ENCODE measurements around the gene CTNND2. TPM values are rescaled to one million over a fixed set of nuclear protein-coding genes. Genes with fewer than 3 reads are reported as not detected.

CTNND2 gene
- total and polyA plus RNA-seq, 2 donors (not counting 1 experiment from before 2014, with no cell fraction given), result not detected

DNA sequence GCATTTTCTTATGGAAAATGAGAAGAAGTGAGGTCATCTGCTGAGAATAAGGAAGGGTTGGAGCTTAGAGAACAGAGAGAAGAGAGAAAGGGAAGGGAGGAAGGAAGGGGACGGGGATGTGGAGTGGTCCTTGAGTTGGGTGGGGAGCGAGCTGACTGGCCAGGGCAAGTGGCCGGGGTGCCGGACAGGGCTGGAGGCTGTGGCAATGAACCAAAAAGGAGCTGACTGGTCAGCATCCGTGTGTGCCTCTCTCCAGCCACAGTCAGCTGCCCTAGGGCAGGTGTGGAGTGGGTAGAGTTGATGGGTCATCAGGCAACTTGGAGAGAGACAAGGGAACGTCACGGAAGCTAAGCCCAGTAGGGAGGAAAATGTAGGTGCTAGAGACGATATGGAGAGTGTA lies 908.4 kb downstream of the CTNND2 start:
- Histone ChIP-seq H3K27me3 (replicated peaks in 1 of 4; ENCODE audit: control extremely low read depth in 1 of 4, control insufficient read depth in 3 of 4, insufficient read depth in 4 of 4, low read length in 3 of 4) (no peaks in the 10 kb centered on the region), H4K20me1 (ENCODE audit: control insufficient read depth, insufficient read depth, low read length, poor library complexity, severe bottlenecking) (no peaks in the 10 kb centered on the region), H3K27ac (ENCODE audit: low read length in 2 of 2) (no peak overlapping the region), H3K36me3 (replicated peaks in 1 of 2; ENCODE audit: control extremely low read depth in 1 of 2, control insufficient read depth in 1 of 2, extremely low read depth in 1 of 2, insufficient read depth in 2 of 2, low read length in 1 of 2) (no peaks in the 10 kb centered on the region), H2AFZ (ENCODE audit: insufficient read depth, low read depth, low read length, poor library complexity, severe bottlenecking) (no peak overlapping the region), H3K4me2 (replicated peaks; ENCODE audit: low read depth, low read length, poor library complexity, severe bottlenecking) (no peak overlapping the region), H3K4me1 (ENCODE audit: control insufficient read depth in 2 of 2, insufficient read depth in 2 of 2, low read length in 2 of 2) (no peaks in the 10 kb centered on the region), H3K9me3 (ENCODE audit: control extremely low read depth in 1 of 3, control insufficient read depth in 2 of 3, insufficient read depth in 1 of 3, low read length in 2 of 3) (no peaks in the 10 kb centered on the region), H3K4me3 (ENCODE audit: control extremely low read depth in 1 of 5, extremely low read depth in 1 of 5, insufficient read depth in 1 of 5, low read depth in 2 of 5, low read length in 4 of 5) (no peak overlapping the region), H3K79me2 (ENCODE audit: control insufficient read depth, insufficient read depth, low read length) (no peaks in the 10 kb centered on the region), H3K9ac (ENCODE audit: low read length) (no peak overlapping the region)
- H3K4me1 Mint-ChIP-seq, result no peaks in the 10 kb centered on the region
- CTCF ChIA-PET, result no interaction called here
- 89% methylated on average over 8 of the region's 8 CpGs for WGBS (ENCODE audit: insufficient coverage)
- peaks cover 13% of the 10 kb centered on the region for H3K27me3 Mint-ChIP-seq
- TF ChIP-seq, protein P1, sequence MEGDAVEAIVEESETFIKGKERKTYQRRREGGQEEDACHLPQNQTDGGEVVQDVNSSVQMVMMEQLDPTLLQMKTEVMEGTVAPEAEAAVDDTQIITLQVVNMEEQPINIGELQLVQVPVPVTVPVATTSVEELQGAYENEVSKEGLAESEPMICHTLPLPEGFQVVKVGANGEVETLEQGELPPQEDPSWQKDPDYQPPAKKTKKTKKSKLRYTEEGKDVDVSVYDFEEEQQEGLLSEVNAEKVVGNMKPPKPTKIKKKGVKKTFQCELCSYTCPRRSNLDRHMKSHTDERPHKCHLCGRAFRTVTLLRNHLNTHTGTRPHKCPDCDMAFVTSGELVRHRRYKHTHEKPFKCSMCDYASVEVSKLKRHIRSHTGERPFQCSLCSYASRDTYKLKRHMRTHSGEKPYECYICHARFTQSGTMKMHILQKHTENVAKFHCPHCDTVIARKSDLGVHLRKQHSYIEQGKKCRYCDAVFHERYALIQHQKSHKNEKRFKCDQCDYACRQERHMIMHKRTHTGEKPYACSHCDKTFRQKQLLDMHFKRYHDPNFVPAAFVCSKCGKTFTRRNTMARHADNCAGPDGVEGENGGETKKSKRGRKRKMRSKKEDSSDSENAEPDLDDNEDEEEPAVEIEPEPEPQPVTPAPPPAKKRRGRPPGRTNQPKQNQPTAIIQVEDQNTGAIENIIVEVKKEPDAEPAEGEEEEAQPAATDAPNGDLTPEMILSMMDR (IDR thresholded peaks at IDR 0.05), result no peak
- no peak for TF ChIP-seq EZH2 (IDR thresholded peaks at IDR 0.05; ENCODE audit: borderline replicate concordance, insufficient read depth, low read depth, low read length, poor library complexity, severe bottlenecking)
- no peak overlapping the region for H3K4me3 Mint-ChIP-seq
- H3K27ac Mint-ChIP-seq, result no peak overlapping the region
- ATAC-seq (ENCODE audit: low read depth) (no peak), DNase-seq (no peak)
- no peaks in the 10 kb centered on the region for H3K9me3 Mint-ChIP-seq (ENCODE audit: insufficient read depth)
- intact Hi-C loops (cut with micrococcal nuclease), result no loop called here
- POLR2A ChIA-PET, result no interaction called here

DNA sequence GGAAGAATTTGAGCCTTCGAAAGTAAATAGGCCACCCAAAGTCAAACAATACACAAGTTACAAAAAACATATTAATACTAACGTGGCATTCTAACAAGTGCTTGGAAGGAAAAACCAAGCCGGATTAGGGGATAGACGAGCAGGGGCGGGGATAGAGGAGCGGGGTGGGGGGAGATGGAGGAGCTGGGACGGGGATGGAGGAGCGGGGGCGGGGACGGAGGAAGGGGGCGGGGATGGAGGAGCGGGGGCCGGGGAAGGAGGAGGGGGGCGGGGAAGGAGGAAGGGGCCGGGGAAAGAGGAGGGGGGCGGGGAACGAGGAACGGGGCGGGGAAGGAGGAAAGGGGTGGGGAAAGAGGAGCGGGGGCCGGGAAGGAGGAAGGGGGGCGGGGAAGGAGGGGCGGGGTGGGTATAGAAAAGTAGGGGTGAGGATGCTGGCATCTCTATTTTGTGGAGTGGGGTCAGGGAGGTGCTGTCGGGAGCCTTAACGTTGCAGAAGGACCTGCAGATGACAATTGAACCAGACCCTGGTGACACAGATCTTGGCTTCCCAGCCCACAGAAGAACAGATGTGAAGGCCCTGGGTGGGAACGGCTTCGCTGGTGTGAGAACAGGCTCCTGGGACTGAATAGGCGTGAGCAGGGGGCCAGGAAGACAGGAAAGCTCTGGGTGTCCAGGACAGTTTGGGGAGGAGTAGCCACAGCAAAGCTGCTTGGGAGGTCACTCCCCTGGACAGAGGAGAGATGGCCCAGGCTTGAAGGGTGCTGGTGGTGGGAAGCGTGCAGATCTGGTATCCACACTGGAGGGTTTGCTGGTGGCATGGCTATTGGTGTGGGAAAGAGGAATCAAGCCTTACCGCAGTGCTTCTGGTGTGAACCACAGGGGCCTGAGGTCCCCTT lies 909.9 kb downstream of the CTNND2 start:
- Histone ChIP-seq H3K9ac (ENCODE audit: low read length) (no peak overlapping the region), H3K27me3 (replicated peaks in 1 of 4; ENCODE audit: control extremely low read depth in 1 of 4, control insufficient read depth in 3 of 4, insufficient read depth in 4 of 4, low read length in 3 of 4) (peaks cover 0 to 5% (median 0%) of the 10 kb centered on the region in 4 experiments), H3K36me3 (replicated peaks in 1 of 2; ENCODE audit: control extremely low read depth in 1 of 2, control insufficient read depth in 1 of 2, extremely low read depth in 1 of 2, insufficient read depth in 2 of 2, low read length in 1 of 2) (no peaks in the 10 kb centered on the region), H3K27ac (ENCODE audit: low read length in 2 of 2) (no peak overlapping the region), H2AFZ (ENCODE audit: insufficient read depth, low read depth, low read length, poor library complexity, severe bottlenecking) (no peak overlapping the region), H3K4me3 (ENCODE audit: control extremely low read depth in 1 of 5, extremely low read depth in 1 of 5, insufficient read depth in 1 of 5, low read depth in 2 of 5, low read length in 4 of 5) (no peak overlapping the region), H4K20me1 (ENCODE audit: control insufficient read depth, insufficient read depth, low read length, poor library complexity, severe bottlenecking) (no peaks in the 10 kb centered on the region), H3K4me1 (ENCODE audit: control insufficient read depth in 2 of 2, insufficient read depth in 2 of 2, low read length in 2 of 2) (no peaks in the 10 kb centered on the region), H3K9me3 (ENCODE audit: control extremely low read depth in 1 of 3, control insufficient read depth in 2 of 3, insufficient read depth in 1 of 3, low read length in 2 of 3) (no peaks in the 10 kb centered on the region), H3K79me2 (ENCODE audit: control insufficient read depth, insufficient read depth, low read length) (no peaks in the 10 kb centered on the region), H3K4me2 (replicated peaks; ENCODE audit: low read depth, low read length, poor library complexity, severe bottlenecking) (no peak overlapping the region)
- DNase-seq (no peak), ATAC-seq (ENCODE audit: low read depth) (no peak)
- 97% methylated on average over 7 of the region's 30 CpGs for WGBS (ENCODE audit: insufficient coverage)
- POLR2A ChIA-PET, result no interaction called here
- H3K9me3 Mint-ChIP-seq (ENCODE audit: insufficient read depth), result no peaks in the 10 kb centered on the region
- peaks cover 16% of the 10 kb centered on the region for H3K27me3 Mint-ChIP-seq
- H3K4me3 Mint-ChIP-seq, result no peak overlapping the region
- no peak for TF ChIP-seq EZH2 (IDR thresholded peaks at IDR 0.05; ENCODE audit: borderline replicate concordance, insufficient read depth, low read depth, low read length, poor library complexity, severe bottlenecking)
- TF ChIP-seq, protein P1 (IDR thresholded peaks at IDR 0.05), result no peak
- intact Hi-C loops (cut with micrococcal nuclease), result no loop called here
- H3K4me1 Mint-ChIP-seq, result no peaks in the 10 kb centered on the region
- no peak overlapping the region for H3K27ac Mint-ChIP-seq
- CTCF ChIA-PET, result no interaction called here
